HS-5 (cell line): ENCODE measurements around the gene DNAJB1.
"Not testable (repeated sequence)": the region's sequence is repeated elsewhere in the genome, so short reads cannot be mapped to it uniquely, and the experiment has no call there.

Source experiments
- DNase-seq: peaks from one replicate; pipeline ENCODE4 v3.0.0-alpha.2; 2012; ENCODE audit warnings: low read depth

DNAJB1 gene

DNA sequence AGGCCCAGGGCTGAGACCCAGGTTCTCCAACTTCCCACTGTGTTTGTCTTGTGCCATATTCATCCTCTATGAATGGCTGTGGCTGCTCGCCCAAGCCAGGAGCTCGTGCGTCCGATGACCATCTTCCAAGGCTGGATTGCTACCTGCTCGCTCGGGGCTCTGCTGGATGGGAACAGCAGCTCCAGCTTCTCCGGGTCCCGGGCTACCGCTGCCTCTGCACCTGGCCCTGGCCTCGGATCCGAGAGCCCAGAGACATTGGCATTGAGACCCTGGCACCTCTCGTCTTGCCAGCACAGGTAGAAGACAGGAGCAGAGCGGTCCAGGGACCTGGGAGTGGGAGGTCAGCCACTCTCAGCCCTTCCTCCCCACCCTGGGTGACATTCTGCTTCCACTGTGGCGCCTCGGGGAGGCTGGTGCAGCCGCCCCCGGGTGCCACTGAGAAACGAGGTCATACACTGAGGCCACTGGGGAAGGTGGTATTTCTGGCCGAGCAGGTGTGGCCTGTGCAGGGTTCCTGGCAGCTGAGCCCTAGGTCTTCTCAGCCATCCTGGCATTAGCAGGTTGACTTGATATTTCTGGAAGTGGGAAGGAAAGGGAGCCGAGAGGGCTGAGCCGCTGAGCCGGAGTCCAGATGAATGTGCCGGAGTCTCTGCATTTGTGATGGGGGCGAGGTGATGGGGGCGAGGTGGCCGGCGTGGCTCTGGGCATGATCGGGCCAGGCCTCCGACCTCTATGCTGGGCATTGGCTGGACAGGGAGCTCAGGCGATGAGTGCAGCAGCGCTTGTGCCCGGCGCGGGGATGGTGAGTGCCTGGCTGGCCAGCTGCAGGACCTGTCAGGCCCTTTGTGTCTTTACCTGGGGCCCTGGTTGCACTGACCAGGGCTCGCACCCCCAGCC lies 35.1 kb upstream of the DNAJB1 start:
- no peak for DNase-seq

GRCh38 chr19:14552006-14552360 lies 33.8 kb upstream of the DNAJB1 start:
- not testable (repeated sequence) for DNase-seq

DNA sequence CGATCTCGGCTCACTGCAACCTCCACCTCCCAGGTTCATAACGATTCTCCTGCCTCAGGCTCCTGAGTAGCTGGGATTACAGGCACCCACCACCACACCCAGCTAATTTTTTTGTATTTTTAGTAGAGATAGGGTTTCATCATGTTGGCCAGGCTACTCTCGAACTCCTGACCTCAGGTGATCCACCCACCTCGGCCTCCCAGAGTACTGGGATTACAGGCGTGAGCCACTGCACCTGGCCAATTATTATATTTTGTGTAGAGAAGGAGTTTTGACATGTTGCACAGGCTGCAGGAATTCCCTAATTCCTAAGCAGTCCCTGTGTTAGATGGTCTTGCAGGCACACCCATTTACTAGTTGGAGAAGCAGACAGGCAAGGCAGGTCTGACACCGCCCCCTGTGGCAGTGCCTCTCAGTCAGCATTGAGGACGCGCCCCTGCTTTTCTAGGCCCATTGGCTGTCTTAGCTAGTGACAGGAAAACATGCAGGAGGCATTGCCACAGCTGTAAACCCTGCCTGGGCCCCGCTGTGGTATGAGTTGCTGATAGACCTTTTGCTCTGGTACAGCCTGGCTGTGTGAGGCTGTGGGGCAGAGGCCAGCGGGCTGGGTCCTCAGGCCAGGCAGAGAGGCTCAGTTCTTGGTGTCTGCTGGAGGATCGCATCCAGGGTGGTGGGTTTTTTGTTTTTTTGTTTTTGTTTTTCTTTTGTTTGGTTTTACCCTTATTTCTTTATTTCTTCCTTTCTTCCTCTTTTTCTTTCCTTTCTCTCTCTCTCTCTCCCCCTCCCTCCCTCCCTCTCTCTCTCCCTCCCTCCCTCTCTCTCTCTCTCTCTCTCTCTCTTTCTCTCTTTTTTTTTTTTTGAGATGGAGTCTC lies 33.2 kb upstream of the DNAJB1 start:
- not testable (repeated sequence) for DNase-seq

GRCh38 chr19:14550201-14550754 lies 32.1 kb upstream of the DNAJB1 start:
- no peak for DNase-seq

GRCh38 chr19:14545716-14546082 lies 27.5 kb upstream of the DNAJB1 start:
- no peak for DNase-seq

DNA sequence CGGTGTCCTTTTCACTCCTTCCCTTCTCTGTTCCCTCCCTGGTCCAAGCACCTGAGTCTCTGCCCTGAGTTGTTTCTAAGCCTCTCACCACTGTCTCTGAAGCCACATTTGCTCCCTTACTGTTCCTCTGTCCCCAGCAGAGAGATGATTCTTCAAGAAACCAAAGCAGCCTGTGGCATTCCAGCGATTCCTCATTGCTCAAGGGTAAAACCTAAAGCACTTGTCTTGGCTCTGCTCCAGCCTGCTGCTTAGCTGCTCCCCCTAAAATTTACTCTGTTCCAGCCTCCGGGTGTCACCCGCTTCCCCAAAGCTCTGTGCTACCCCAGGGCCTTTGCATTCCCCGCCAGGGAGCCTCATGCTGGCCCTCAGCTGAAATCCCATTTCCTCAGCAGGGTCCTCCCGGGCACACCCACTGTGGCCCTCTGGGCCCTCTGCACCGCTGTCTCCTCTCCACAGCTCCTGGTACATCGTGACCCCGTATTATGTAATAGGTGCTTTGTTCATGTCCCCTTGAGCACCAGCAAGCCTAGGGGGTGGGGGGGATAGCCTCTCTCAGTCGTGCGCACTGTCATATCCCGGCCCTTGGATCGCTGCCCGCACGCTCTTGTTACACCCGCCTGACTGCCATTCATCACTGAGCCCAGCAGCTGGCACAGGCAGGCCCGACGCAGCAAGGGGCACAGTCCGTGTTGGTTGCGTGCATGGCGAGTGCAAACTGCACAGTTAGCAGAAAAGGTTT lies 26.9 kb upstream of the DNAJB1 start:
- no peak for DNase-seq

DNA sequence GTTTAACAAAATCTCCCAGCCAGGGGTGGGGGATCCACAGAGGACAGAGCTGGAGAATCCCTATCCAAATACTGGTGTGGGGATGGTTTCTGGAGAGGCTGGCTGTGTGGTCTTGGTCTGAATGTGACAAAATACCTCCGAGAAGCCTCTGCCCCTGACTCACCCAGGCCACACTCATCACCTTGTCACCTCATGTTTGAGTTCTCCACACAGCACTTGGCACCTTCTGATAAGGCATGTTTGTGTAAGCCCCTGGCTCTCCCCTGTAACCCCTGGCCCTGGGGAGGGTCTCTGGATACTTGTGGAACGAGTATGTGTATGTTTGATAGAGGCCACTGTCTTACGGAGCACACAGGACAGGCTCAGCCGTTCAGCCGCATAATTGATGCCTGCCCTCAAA lies 25.9 kb upstream of the DNAJB1 start:
- DNase-seq, result no peak

- no peak for DNase-seq
These were observed 24.6 kb upstream of the DNAJB1 start for GRCh38 chr19:14542711-14543328.

- not testable (repeated sequence) for DNase-seq
These were observed 23.8 kb upstream of the DNAJB1 start for GRCh38 chr19:14541979-14542378.

DNA sequence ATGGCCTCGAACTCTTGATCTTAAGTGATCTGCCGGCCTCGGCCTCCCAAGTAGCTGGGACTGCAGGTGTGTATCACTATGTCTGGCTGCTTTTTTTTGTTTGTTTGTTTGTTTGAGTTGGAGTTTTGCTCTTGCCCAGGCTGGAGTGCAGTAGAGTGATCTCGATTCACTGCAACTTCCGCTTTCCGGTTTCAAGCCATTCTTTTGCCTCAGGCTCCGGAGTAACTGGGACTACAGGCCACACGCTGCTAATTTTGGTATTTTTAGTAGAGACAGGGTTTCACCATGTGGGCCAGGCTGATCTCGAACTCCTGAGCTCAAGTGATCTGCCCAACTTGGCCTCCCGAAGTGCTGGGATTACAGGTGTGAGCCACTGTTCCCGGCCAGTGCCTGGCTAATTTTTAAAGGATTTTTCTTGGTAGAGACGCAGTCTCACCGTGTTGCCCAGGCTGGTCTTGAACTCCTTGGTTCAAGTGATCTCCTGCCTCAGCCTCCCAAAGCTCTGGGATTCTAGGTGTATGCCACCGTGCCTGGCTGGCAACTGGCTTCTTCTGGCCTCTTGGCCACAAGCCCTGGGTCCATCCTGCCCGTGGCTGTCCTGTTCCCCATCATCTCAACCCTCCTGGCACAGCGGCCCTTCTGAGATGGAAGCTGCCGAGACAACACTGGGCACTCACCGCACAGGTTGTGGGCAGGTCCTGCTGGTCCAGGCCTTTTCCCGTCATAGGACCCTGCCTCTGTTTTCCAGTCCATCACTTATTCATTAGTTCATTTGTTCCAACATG lies 22.7 kb upstream of the DNAJB1 start:
- no peak for DNase-seq

DNA sequence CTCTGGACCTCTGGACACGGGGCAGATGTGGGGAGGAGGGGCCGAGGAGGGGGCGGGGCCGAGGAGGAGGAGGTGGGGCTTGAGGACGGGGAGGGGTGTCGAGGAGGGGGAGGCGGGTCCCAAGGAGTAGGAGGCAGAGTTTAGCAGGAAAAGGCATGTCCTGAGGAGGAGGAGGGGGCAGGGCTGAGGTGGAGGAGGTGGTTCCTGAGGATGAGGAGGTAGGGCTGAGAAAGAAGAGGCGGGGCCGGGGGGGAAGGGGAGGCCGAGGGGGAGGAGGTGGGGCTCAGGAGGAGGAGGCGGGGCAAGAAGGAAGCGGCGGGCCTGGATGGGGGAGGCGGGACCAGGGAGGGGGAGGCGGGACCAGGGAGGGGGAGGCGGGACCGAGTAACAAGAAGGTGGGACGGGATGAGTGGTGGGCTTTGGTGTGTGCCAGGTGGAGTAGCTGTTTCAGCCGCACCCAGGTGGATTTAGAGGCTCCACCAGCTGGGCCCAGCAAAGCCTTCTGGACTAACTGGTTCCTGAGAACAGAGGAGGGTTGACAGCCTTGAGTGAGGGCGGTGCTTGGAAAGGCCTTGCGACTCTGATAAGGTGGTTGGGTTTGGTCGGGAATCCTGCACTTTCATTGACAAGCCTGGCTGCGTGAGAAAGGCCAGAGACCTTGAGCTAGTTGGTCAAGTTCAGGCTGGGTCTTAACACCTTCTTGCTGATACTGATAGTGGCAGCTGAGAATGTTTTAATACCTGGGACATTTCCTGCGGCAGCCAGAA lies 18.9 kb upstream of the DNAJB1 start:
- no peak for DNase-seq

- no peak for DNase-seq
These were observed 15.3 kb upstream of the DNAJB1 start for GRCh38 chr19:14533450-14533849.

DNA sequence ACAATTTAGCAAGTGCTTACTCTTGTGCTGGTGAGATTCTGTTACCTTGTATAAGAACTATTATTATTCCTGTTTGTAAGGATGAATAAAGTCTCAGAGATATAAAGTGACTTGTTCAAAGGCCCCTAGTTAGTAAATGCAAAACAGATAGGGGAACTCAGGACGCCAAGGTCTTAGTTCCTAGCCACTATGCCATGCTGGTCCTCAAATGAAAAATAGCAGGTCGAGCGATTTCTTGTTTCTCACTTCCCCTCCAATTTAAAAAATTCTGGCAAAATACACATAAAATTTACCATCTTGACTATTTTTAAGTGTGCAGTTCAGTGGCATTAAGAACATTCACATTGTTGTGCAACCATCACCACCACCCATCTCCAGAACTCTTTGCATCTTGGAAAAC lies 12.3 kb upstream of the DNAJB1 start:
- DNase-seq, result no peak

- DNase-seq, result no peak
These were observed 11.8 kb upstream of the DNAJB1 start for GRCh38 chr19:14530005-14530348.

- peak; percentile 100 for DNase-seq
These were observed 11.2 kb upstream of the DNAJB1 start, which contains the start of gene TECR for GRCh38 chr19:14529254-14530004. Gene TECR (plus strand): TSS chr19:14529594. CDS start chr19:14529697, 103 bp downstream.

DNA sequence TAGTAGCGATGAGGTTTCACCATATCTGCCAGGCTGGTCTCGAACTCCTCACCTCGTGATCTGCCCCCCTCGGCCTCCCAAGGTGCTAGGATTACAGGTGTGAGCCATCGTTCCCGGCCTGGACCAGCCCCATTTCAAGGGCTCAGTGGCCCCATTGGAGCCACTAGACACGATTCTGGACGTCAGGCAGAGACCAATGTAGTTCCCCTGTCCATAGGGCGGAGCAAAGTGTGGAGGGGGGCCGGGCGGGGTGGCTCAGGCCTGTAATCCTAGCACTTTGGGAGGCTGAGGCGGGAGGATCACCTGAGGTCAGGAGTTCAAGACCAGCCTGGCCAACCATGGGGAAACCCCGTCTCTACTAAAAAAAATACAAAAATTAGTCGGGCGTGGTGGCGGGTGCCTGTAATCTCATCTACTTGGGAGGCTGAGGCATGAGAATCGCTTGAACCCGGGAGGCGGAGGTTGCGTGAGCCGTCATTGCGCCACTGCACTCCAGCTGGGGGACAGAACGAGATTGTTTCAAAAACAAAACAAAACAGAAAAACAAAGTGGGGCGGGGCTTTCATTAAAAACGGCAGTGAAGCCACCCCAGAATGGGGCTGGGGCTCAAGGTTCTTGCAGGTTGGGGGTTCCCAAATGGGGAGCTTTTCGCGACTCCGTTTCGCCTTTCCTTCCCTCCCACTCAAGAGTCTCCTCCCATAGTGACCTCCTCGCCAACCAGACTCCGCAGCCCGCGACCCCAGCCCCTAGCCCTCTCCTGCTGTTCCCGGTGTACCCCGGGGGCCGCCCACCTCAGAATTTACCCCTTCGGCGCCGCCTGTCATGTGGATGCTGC lies 10.4 kb upstream of the DNAJB1 start:
- DNase-seq, result no peak

DNA sequence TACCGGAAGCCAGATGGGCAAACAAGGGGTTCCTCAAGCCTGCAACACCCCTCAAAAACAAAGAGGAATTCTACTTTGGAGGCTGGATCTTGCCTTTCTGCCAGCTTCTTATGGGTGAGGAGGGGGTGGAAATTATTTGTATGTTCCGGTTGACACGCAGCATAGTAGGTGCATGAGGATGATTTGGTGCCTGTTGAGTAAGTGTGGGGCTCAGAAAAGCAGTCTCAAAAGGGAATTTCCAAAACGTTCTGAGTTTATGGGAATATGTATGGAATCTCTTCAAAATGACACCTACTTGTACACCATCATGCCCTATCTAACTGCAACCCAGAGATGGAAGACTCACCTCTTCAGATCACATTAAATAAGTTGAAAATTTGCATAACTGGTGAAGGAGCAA lies 8.2 kb upstream of the DNAJB1 start:
- DNase-seq, result no peak

DNA sequence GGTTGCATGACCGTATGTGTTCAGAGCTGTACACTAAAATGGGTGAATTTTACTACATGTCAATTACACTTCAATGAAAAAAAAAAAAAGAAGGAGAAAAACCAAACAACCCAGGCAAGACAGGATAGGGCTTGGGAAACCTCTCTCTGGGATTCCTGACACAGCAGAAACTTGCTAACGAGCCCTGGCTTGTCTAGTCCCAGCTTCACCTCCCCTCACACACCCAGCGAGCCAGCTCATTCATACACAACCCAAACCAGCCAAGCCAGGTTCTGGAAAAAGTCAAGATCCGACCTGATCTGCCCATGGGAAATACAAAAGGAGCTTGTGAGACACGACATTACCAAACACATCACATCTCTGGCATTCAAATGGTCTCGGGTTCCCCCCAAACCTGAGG lies 7.5 kb upstream of the DNAJB1 start:
- DNase-seq, result no peak
